Measurements from ENCODE around the gene SLC8A1.

GRCh38 chr2:40200366-40200915 is 251.4 kb downstream of the SLC8A1 start:
- no peak for TF ChIP-seq EZH2 (IDR thresholded peaks at IDR 0.05; ENCODE audit: low read length, missing control alignments)
- TF ChIP-seq CTCF (conservative IDR thresholded peaks at IDR 0.05 in 1 of 2, IDR thresholded peaks at IDR 0.05 in 1 of 2; ENCODE audit: low read depth in 1 of 2, low read length in 2 of 2), result no peak
